ENCODE measurements around the gene TST. TPM values are rescaled to one million over a fixed set of nuclear protein-coding genes. Genes with fewer than 3 reads are reported as not detected.

Gene TST
- polyA plus RNA-seq, 3 donors, result 17.3 to 41.7 (median 34.5) TPM

GRCh38 chr22:37008365-37008764 lies 10.9 kb downstream of the TST start:
- H3K36me3 ChIP-seq (replicated peaks in 1 of 2; ENCODE audit: control insufficient read depth in 1 of 2, insufficient read depth in 2 of 2, low read length in 2 of 2), result no peaks in the 10 kb centered on the region
- no peak overlapping the region for H3K27ac ChIP-seq (ENCODE audit: low read depth in 1 of 2, low read length in 2 of 2)
- H3K4me2 ChIP-seq (replicated peaks; ENCODE audit: extremely low read depth, low read length, poor library complexity, severe bottlenecking), result no peak overlapping the region
- 0% methylated on average over 1 of the region's 2 CpGs for WGBS (ENCODE audit: insufficient coverage)
- H3K4me3 ChIP-seq (replicated peaks in 1 of 3; ENCODE audit: low read depth in 2 of 3, low read length in 3 of 3), result no peak overlapping the region
- intact Hi-C loops (cut with micrococcal nuclease), result no loop called here
- H3K4me3 Mint-ChIP-seq, result no peak overlapping the region
- DNase-seq, result no peak
- no peak overlapping the region for H2AFZ ChIP-seq (ENCODE audit: insufficient read depth, low read depth, low read length, poor library complexity, severe bottlenecking)
- no peak overlapping the region for H3K27ac Mint-ChIP-seq
- H3K27me3 ChIP-seq (ENCODE audit: control insufficient read depth in 2 of 2, insufficient read depth in 2 of 2, low read length in 2 of 2), result peaks cover 0 to 12% of the 10 kb centered on the region in 2 donors
- peaks cover 0 to 2% of the 10 kb centered on the region in 2 donors for H3K36me3 Mint-ChIP-seq
- TF ChIP-seq, protein P1, sequence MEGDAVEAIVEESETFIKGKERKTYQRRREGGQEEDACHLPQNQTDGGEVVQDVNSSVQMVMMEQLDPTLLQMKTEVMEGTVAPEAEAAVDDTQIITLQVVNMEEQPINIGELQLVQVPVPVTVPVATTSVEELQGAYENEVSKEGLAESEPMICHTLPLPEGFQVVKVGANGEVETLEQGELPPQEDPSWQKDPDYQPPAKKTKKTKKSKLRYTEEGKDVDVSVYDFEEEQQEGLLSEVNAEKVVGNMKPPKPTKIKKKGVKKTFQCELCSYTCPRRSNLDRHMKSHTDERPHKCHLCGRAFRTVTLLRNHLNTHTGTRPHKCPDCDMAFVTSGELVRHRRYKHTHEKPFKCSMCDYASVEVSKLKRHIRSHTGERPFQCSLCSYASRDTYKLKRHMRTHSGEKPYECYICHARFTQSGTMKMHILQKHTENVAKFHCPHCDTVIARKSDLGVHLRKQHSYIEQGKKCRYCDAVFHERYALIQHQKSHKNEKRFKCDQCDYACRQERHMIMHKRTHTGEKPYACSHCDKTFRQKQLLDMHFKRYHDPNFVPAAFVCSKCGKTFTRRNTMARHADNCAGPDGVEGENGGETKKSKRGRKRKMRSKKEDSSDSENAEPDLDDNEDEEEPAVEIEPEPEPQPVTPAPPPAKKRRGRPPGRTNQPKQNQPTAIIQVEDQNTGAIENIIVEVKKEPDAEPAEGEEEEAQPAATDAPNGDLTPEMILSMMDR (IDR thresholded peaks at IDR 0.05), result no peak
- no peaks in the 10 kb centered on the region for H4K20me1 ChIP-seq (ENCODE audit: insufficient read depth, low read length)
- peaks cover 5% of the 10 kb centered on the region for H3K4me1 Mint-ChIP-seq
- peaks cover 10 to 31% (median 19%) of the 10 kb centered on the region in 3 donors for H3K27me3 Mint-ChIP-seq (ENCODE audit: low read depth in 3 of 3)
- H3K9ac ChIP-seq (ENCODE audit: insufficient read depth, low read length, poor library complexity, severe bottlenecking), result no peak overlapping the region
- H3K9me3 ChIP-seq (replicated peaks in 1 of 2; ENCODE audit: control insufficient read depth in 1 of 2, insufficient read depth in 1 of 2, low read length in 2 of 2), result no peaks in the 10 kb centered on the region
- H3K79me2 ChIP-seq (ENCODE audit: insufficient read depth, low read length), result no peaks in the 10 kb centered on the region
- H3K9me3 Mint-ChIP-seq, result peaks cover 2 to 9% (median 3%) of the 10 kb centered on the region in 7 donors
- no peaks in the 10 kb centered on the region for H3K4me1 ChIP-seq (ENCODE audit: control insufficient read depth in 1 of 2, insufficient read depth in 2 of 2, low read length in 2 of 2)

DNA sequence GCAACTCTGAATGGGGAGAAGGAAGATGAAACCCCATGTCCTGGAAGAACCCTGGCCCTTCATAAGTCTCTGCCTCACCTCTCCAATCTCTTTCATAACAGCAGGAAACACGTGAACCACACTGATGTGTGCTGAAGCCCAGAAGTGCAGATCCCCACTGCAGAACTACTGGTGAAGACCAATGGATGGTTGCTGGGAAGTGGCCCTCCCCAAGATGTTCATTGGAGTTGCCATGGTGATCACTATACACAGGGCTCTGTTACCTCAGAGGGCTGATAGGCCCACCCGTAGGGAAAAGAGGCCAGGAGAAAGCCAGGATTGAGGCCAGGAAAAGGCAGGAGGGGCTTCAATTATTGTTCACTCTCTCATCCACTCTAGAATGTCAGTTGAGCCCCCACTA lies 11.6 kb downstream of the TST start:
- H3K27me3 Mint-ChIP-seq (ENCODE audit: low read depth in 3 of 3), result peaks cover 11 to 31% (median 19%) of the 10 kb centered on the region in 3 donors
- H3K4me3 Mint-ChIP-seq, result no peak overlapping the region
- H3K27ac Mint-ChIP-seq, result no peak overlapping the region
- Histone ChIP-seq H3K9me3 (replicated peaks in 1 of 2; ENCODE audit: control insufficient read depth in 1 of 2, insufficient read depth in 1 of 2, low read length in 2 of 2) (no peaks in the 10 kb centered on the region), H3K27ac (ENCODE audit: low read depth in 1 of 2, low read length in 2 of 2) (no peak overlapping the region), H3K79me2 (ENCODE audit: insufficient read depth, low read length) (no peaks in the 10 kb centered on the region), H3K4me2 (replicated peaks; ENCODE audit: extremely low read depth, low read length, poor library complexity, severe bottlenecking) (no peak overlapping the region), H2AFZ (ENCODE audit: insufficient read depth, low read depth, low read length, poor library complexity, severe bottlenecking) (no peak overlapping the region), H3K4me3 (replicated peaks in 1 of 3; ENCODE audit: low read depth in 2 of 3, low read length in 3 of 3) (no peak overlapping the region), H3K36me3 (replicated peaks in 1 of 2; ENCODE audit: control insufficient read depth in 1 of 2, insufficient read depth in 2 of 2, low read length in 2 of 2) (no peaks in the 10 kb centered on the region), H3K9ac (ENCODE audit: insufficient read depth, low read length, poor library complexity, severe bottlenecking) (no peak overlapping the region), H3K27me3 (ENCODE audit: control insufficient read depth in 2 of 2, insufficient read depth in 2 of 2, low read length in 2 of 2) (peaks cover 0 to 12% of the 10 kb centered on the region in 2 donors), H4K20me1 (ENCODE audit: insufficient read depth, low read length) (no peaks in the 10 kb centered on the region), H3K4me1 (ENCODE audit: control insufficient read depth in 1 of 2, insufficient read depth in 2 of 2, low read length in 2 of 2) (no peaks in the 10 kb centered on the region)
- peaks cover 5% of the 10 kb centered on the region for H3K4me1 Mint-ChIP-seq
- intact Hi-C loops (cut with micrococcal nuclease), result no loop called here
- peaks cover 0 to 2% of the 10 kb centered on the region in 2 donors for H3K36me3 Mint-ChIP-seq
- DNase-seq, result no peak
- 0% methylated on average over 1 of the region's 2 CpGs for WGBS (ENCODE audit: insufficient coverage)
- TF ChIP-seq, protein P1 (IDR thresholded peaks at IDR 0.05), result no peak
- H3K9me3 Mint-ChIP-seq, result peaks cover 2 to 9% (median 3%) of the 10 kb centered on the region in 7 donors

Measured in CD14-positive monocyte (primary cell).